ENCODE measurements around the gene COL4A4. TPM values are rescaled to one million over a fixed set of nuclear protein-coding genes. Genes with fewer than 3 reads are reported as not detected.

Gene COL4A4
- total RNA-seq, 4 donors from 2014 or later: 1.5 to 4.6 (median 2.6) TPM

GRCh38 chr2:227007148-227007547 is 156.9 kb downstream of the COL4A4 start:
- Histone ChIP-seq H3K9me3 (no peaks in the 10 kb centered on the region), H3K27me3 (no peaks in the 10 kb centered on the region), H3K4me1 (no peaks in the 10 kb centered on the region), H3K27ac (no peak overlapping the region), H3K36me3 (no peaks in the 10 kb centered on the region), H3K4me3 (no peak overlapping the region)
- no peak for DNase-seq
- intact Hi-C loops (cut with DNase I; ENCODE audit: low total_unique reads): no loop called here
- in situ Hi-C loops (cut with MboI; ENCODE audit: low pct_ligation_motif_present in 1 of 4, low pct_unique_long_range_greater_than_20kb in 1 of 4, low sequenced_read_pairs in 3 of 4): loop anchor here in 1 of 4 donors (25.0 kb wide), 1 partner anchor 1720 kb away; no protein-coding TSS in a partner anchor
- TF ChIP-seq, protein P1, sequence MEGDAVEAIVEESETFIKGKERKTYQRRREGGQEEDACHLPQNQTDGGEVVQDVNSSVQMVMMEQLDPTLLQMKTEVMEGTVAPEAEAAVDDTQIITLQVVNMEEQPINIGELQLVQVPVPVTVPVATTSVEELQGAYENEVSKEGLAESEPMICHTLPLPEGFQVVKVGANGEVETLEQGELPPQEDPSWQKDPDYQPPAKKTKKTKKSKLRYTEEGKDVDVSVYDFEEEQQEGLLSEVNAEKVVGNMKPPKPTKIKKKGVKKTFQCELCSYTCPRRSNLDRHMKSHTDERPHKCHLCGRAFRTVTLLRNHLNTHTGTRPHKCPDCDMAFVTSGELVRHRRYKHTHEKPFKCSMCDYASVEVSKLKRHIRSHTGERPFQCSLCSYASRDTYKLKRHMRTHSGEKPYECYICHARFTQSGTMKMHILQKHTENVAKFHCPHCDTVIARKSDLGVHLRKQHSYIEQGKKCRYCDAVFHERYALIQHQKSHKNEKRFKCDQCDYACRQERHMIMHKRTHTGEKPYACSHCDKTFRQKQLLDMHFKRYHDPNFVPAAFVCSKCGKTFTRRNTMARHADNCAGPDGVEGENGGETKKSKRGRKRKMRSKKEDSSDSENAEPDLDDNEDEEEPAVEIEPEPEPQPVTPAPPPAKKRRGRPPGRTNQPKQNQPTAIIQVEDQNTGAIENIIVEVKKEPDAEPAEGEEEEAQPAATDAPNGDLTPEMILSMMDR (IDR thresholded peaks at IDR 0.05): no peak
- no peak for TF ChIP-seq POLR2A (IDR thresholded peaks at IDR 0.05)
- TF ChIP-seq EP300 (IDR thresholded peaks at IDR 0.05; ENCODE audit: low read depth): no peak
- TF ChIP-seq POLR2AphosphoS5 (IDR thresholded peaks at IDR 0.05): no peak
- WGBS, 2 donors (ENCODE audit: low coverage in 1 of 2): 72 to 78% methylated on average over 4 to 9 of the region's 9 CpGs

DNA sequence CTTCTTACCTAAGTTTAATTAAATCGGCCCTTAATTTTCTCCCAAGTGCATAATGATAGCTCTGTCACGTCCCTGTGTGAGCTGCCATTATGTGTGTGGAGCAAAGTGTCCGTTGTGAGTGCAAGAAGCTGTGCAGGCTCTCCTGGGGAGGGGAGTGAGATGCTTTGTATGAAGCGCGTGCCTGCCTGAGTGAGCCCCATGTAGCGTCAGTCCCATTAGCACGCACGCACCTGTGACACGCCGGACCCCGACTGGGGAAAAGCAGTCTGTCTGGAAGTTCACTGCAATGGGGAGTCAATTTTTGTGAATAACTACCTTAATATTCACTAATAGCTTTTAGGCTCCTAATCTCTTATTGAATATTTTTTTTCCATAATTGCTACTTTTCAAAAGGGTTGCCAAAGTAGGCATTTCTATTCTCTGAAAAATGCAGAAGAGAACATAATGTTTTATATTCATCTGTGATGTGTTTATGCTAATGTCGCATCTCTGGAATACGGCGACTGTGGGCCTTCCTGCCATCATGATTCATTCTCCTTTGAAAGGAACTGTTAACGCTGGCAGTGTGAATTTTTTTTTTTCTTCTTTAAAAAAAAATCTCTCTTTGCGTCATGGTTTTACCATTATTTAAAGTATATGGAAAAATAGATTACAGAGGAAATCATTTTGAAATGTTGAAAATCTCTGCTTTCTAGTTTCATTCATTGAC is 157.7 kb downstream of the COL4A4 start:
- DNase-seq: no peak
- no peaks in the 10 kb centered on the region for H3K36me3 ChIP-seq
- no peak overlapping the region for H3K27ac ChIP-seq
- WGBS, 2 donors (ENCODE audit: low coverage in 1 of 2): 84 to 86% methylated on average over 10 to 16 of the region's 16 CpGs
- H3K4me3 ChIP-seq: no peak overlapping the region
- no peaks in the 10 kb centered on the region for H3K27me3 ChIP-seq
- no peaks in the 10 kb centered on the region for H3K9me3 ChIP-seq
- no peaks in the 10 kb centered on the region for H3K4me1 ChIP-seq
- intact Hi-C loops (cut with DNase I; ENCODE audit: low total_unique reads) (no loop called here), in situ Hi-C loops (cut with MboI; ENCODE audit: low pct_ligation_motif_present in 1 of 4, low pct_unique_long_range_greater_than_20kb in 1 of 4, low sequenced_read_pairs in 3 of 4) (loop anchor here in 1 of 4 donors (25.0 kb wide), 1 partner anchor 1719 kb away; no protein-coding TSS in a partner anchor)
- no peak for TF ChIP-seq EP300 (IDR thresholded peaks at IDR 0.05; ENCODE audit: low read depth)
- TF ChIP-seq, protein P1 (IDR thresholded peaks at IDR 0.05): no peak
- no peak for TF ChIP-seq POLR2A (IDR thresholded peaks at IDR 0.05)
- no peak for TF ChIP-seq POLR2AphosphoS5 (IDR thresholded peaks at IDR 0.05)

DNA sequence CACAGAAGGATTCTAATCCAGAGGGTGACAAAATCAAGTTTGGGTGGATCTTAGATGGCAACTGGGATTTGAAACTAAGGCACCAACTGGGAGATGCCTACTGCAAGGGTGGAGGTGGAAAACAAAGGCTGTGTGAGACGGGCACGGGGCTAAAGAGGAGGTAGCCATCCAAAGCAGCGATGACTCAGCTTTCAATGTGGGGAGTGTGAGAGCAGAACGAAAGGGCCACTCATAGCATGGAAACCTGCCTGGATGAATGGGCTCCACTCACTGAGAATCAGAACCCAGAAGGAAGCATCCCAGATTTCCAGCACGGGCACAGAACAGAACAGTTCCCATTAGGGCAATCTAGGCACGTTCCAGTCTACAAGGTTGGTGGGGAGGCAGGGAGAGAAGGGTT is 159.5 kb downstream of the COL4A4 start:
- DNase-seq: no peak
- 90% methylated on average over 6 of the region's 6 CpGs; no CpG with 5 or more reads in 1 of the 2 donors for WGBS, 2 donors (ENCODE audit: low coverage in 1 of 2)

DNA sequence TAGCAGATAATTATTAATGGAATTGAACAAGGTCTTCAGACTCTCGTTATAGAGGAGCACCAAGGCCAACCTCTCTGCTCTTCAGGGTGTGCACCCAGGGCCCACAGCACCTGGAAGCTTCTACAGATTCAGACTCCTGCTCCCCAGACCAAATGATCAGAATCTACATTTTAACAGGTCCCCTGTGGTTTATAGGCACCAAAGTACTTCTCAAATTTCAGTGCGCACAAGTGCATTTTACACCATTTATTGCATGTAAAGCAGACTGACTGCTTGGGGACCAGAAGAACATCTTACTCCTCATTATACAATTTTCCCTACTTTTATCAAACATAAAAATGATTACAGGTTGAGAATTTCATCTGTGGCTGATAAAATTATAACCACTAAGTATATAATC is 163.9 kb downstream of the COL4A4 start:
- in situ Hi-C loops (cut with MboI; ENCODE audit: low pct_ligation_motif_present in 1 of 4, low pct_unique_long_range_greater_than_20kb in 1 of 4, low sequenced_read_pairs in 3 of 4) (loop anchor here in 1 of 4 donors (25.0 kb wide), 1 partner anchor 1713 kb away; no protein-coding TSS in a partner anchor), intact Hi-C loops (cut with DNase I; ENCODE audit: low total_unique reads) (no loop called here)
- TF ChIP-seq, protein P1 (IDR thresholded peaks at IDR 0.05): no peak
- no peak for TF ChIP-seq POLR2A (IDR thresholded peaks at IDR 0.05)
- no peak for TF ChIP-seq POLR2AphosphoS5 (IDR thresholded peaks at IDR 0.05)
- no peak for TF ChIP-seq EP300 (IDR thresholded peaks at IDR 0.05; ENCODE audit: low read depth)
- no peak for DNase-seq
- Histone ChIP-seq H3K4me1 (no peaks in the 10 kb centered on the region), H3K36me3 (no peaks in the 10 kb centered on the region), H3K9me3 (no peaks in the 10 kb centered on the region), H3K27me3 (no peaks in the 10 kb centered on the region), H3K4me3 (no peak overlapping the region), H3K27ac (no peak overlapping the region)
- WGBS, 2 donors (ENCODE audit: low coverage in 1 of 2): 95 to 100% methylated on average over 2 of the region's 2 CpGs

More for the DNA sequence above, 159.5 kb downstream of the COL4A4 start:
- Histone ChIP-seq H3K36me3 (no peaks in the 10 kb centered on the region), H3K27ac (no peak overlapping the region), H3K4me1 (no peaks in the 10 kb centered on the region), H3K9me3 (no peaks in the 10 kb centered on the region), H3K4me3 (no peak overlapping the region), H3K27me3 (no peaks in the 10 kb centered on the region)
- in situ Hi-C loops (cut with MboI; ENCODE audit: low pct_ligation_motif_present in 1 of 4, low pct_unique_long_range_greater_than_20kb in 1 of 4, low sequenced_read_pairs in 3 of 4): loop anchor here in 1 of 4 donors (25.0 kb wide), 1 partner anchor 1717 kb away; no protein-coding TSS in a partner anchor
- TF ChIP-seq POLR2AphosphoS5 (IDR thresholded peaks at IDR 0.05): no peak
- TF ChIP-seq, protein P1 (IDR thresholded peaks at IDR 0.05): no peak
- no peak for TF ChIP-seq EP300 (IDR thresholded peaks at IDR 0.05; ENCODE audit: low read depth)
- TF ChIP-seq POLR2A (IDR thresholded peaks at IDR 0.05): no peak
- intact Hi-C loops (cut with DNase I; ENCODE audit: low total_unique reads): no loop called here

Data from transverse colon (tissue), 4 donors.